HCT116 (cell line): Measurements from ENCODE around the gene BMERB1. TPM values are rescaled to one million over a fixed set of nuclear protein-coding genes. Genes with fewer than 3 reads are reported as not detected.

Experiments used
- ATAC-seq: fragments of 200-7000 bp; cut with Tn5 transposase; 2 replicates; pipeline ENCODE4 v1.9.1; 2020; ENCODE audit warnings: mild to moderate bottlenecking, moderate library complexity
- BruUV-seq: library from RNA; stranded (reverse); fragments of 400-500 nt; replicated peaks from 2 replicates; lab custom pipeline; 2021; lab: Mats Ljungman, UMichigan
- CTCF ChIA-PET: fragments of 300-600 bp; sonication (Branson Sonifier 250); formaldehyde crosslinking; loops from one replicate; lab custom pipeline; 2021; ENCODE audit warnings: antibody characterized with exemption; lab: Charles Lee
- POLR2A ChIA-PET: fragments of 300-600, 350-600 bp; sonication (Branson Sonifier 250); formaldehyde crosslinking; loops from one replicate; lab custom pipeline; 2021; ENCODE audit warnings: antibody characterized with exemption; lab: Charles Lee
- RAD21 ChIA-PET, 2 experiments: fragments of 300-600 bp; sonication (Branson Sonifier 250); formaldehyde crosslinking; loops; one replicate each; lab custom pipeline; 2023; ENCODE audit warnings: low total read pairs in 2 of 2; ENCODE audit not compliant: uncharacterized antibody in 2 of 2, unreplicated experiment in 2 of 2, low non-redundant PET in 1 of 2; lab: Charles Lee
- DNase-seq: peaks from one replicate; pipeline ENCODE4 v3.0.0-alpha.2; 2010; ENCODE audit warnings: low read depth, low spot score
- H2AFZ ChIP-seq: fragments of 200-600 bp; shearing (Covaris generic), sonication (generic); 2 replicates; pipeline ENCODE4 v1.6.1; 2017; ENCODE audit warnings: low read depth, mixed run types, mixed read lengths, antibody characterized with exemption, low read length; ENCODE audit not compliant: poor library complexity, severe bottlenecking
- H3K27ac ChIP-seq: 2 replicates; pipeline ENCODE4 v1.5.1; 2012; ENCODE audit warnings: low read depth, low read length
- H3K27me3 ChIP-seq: fragments of 200-600 bp; sonication (generic); 2 replicates; pipeline ENCODE4 v1.6.1; 2016; ENCODE audit warnings: mixed run types, low read length, mixed read lengths; ENCODE audit not compliant: insufficient read depth
- H3K36me3 ChIP-seq, 2 experiments: fragments of 200-500 bp in 1 of 2; fragments of 200-600 bp in 1 of 2; sonication (Bioruptor generic) in 1 of 2; sonication (generic) in 1 of 2; 2 replicates each; pipeline versions ENCODE4 v1.5.1 to v1.6.1; 2014 to 2016; ENCODE audit warnings: low read length in 2 of 2, inconsistent platforms in 1 of 2, mixed read lengths in 1 of 2, mixed run types in 1 of 2; ENCODE audit not compliant: insufficient read depth in 2 of 2, control insufficient read depth in 1 of 2
- H3K4me1 ChIP-seq, 2 experiments: fragments of 200-600 bp in 1 of 2; sonication (generic) in 1 of 2; 2 replicates each; pipeline versions ENCODE4 v1.5.1 to v1.6.1; 2012 to 2017; ENCODE audit warnings: low read length in 2 of 2, inconsistent platforms in 1 of 2, mild to moderate bottlenecking in 1 of 2, mixed read lengths in 1 of 2, mixed run types in 1 of 2, moderate library complexity in 1 of 2; ENCODE audit not compliant: insufficient read depth in 2 of 2, control insufficient read depth in 1 of 2
- H3K4me2 ChIP-seq: fragments of 200-600 bp; sonication (generic); 2 replicates; pipeline ENCODE4 v1.6.1; 2017; ENCODE audit warnings: mixed run types, low read length, mixed read lengths
- H3K4me3 ChIP-seq, 2 experiments: fragments of 200-600 bp in 1 of 2; sonication (generic) in 1 of 2; replicated peaks in 1 of 2; 2 replicates each; pipeline ENCODE4 v1.5.1; 2011 to 2016; ENCODE audit warnings: low read length in 2 of 2, control low read depth in 1 of 2, low read depth in 1 of 2, mild to moderate bottlenecking in 1 of 2, mixed read lengths in 1 of 2, mixed run types in 1 of 2
- H3K79me2 ChIP-seq: fragments of 200-600 bp; sonication (generic); 2 replicates; pipeline ENCODE4 v1.6.1; 2017; ENCODE audit warnings: mild to moderate bottlenecking, mixed run types, low read length, moderate library complexity, mixed read lengths; ENCODE audit not compliant: insufficient read depth
- H3K9ac ChIP-seq: fragments of 200-600 bp; sonication (generic); 2 replicates; pipeline ENCODE4 v1.6.1; 2016; ENCODE audit warnings: low read length, mixed read lengths
- H3K9me2 ChIP-seq: fragments of 200-600 bp; sonication (generic), shearing (Covaris generic); 2 replicates; pipeline ENCODE4 v1.6.1; 2017; ENCODE audit warnings: mixed run types, mild to moderate bottlenecking, moderate library complexity; ENCODE audit not compliant: insufficient read depth
- H3K9me3 ChIP-seq, 2 experiments: fragments of 200-500 bp in 1 of 2; fragments of 200-600 bp in 1 of 2; sonication (Bioruptor generic) in 1 of 2; sonication (generic) in 1 of 2; 2 replicates each; pipeline ENCODE4 v1.6.1; 2014 to 2017; ENCODE audit warnings: low read length in 2 of 2, mixed read lengths in 2 of 2, inconsistent platforms in 1 of 2, low read depth in 1 of 2, mild to moderate bottlenecking in 1 of 2, mixed run types in 1 of 2, moderate library complexity in 1 of 2; ENCODE audit not compliant: control insufficient read depth in 1 of 2, insufficient read depth in 1 of 2
- H4K20me1 ChIP-seq: fragments of 200-600 bp; sonication (generic), shearing (Covaris generic); 2 replicates; pipeline ENCODE4 v1.6.1; 2017; ENCODE audit warnings: mixed run types, mild to moderate bottlenecking, moderate library complexity; ENCODE audit not compliant: insufficient read depth
- CBX3 ChIP-seq: IDR thresholded peaks from 2 replicates; pipeline ENCODE4 v1.6.1; 2012; ENCODE audit warnings: low read depth
- CEBPB ChIP-seq: IDR thresholded peaks from 2 replicates; pipeline ENCODE4 v1.6.1; 2012; ENCODE audit warnings: low read depth
- EGR1 ChIP-seq: IDR thresholded peaks from 2 replicates; pipeline ENCODE4 v1.6.1; 2012; ENCODE audit warnings: low read depth
- ELF1 ChIP-seq: IDR thresholded peaks from 2 replicates; pipeline ENCODE4 v1.6.1; 2012; ENCODE audit warnings: low read depth, borderline replicate concordance
- EZH2 ChIP-seq: fragments of 200-600 bp; sonication (generic); IDR thresholded peaks from 2 replicates; pipeline ENCODE4 v1.6.1; 2017; ENCODE audit warnings: antibody characterized with exemption, mixed run types
- EZH2phosphoT487 ChIP-seq: fragments of 200-600 bp; IDR thresholded peaks from 2 replicates; pipeline ENCODE4 v1.6.1; 2018; ENCODE audit warnings: antibody characterized with exemption, borderline replicate concordance
- FOSL1 ChIP-seq: IDR thresholded peaks from 2 replicates; pipeline ENCODE4 v1.6.1; 2012; ENCODE audit warnings: low read depth
- JUND ChIP-seq: IDR thresholded peaks from 2 replicates; pipeline ENCODE4 v1.6.1; 2012
- MAX ChIP-seq: IDR thresholded peaks from 2 replicates; pipeline ENCODE4 v1.6.1; 2012
- POLR2AphosphoS5 ChIP-seq: IDR thresholded peaks from 2 replicates; pipeline ENCODE4 v1.6.1; 2011; ENCODE audit warnings: mild to moderate bottlenecking, low read depth, low read length, moderate library complexity
- RAD21 ChIP-seq: IDR thresholded peaks from 2 replicates; pipeline ENCODE4 v1.6.1; 2012; ENCODE audit warnings: low read depth, mild to moderate bottlenecking
- SIN3A ChIP-seq: IDR thresholded peaks from 2 replicates; pipeline ENCODE4 v1.6.1; 2012; ENCODE audit warnings: low read depth
- SRF ChIP-seq: IDR thresholded peaks from 2 replicates; pipeline ENCODE4 v1.6.1; 2012; ENCODE audit warnings: low read depth
- TCF7L2 ChIP-seq: IDR thresholded peaks from 2 replicates; pipeline ENCODE4 v1.7.0; 2011; ENCODE audit warnings: borderline replicate concordance, inconsistent platforms; ENCODE audit not compliant: insufficient read depth, insufficient read length; ENCODE audit errors: extremely low read depth
- ZFX ChIP-seq: fragments of 450-650 bp; IDR thresholded peaks from 2 replicates; pipeline ENCODE4 v1.6.1; 2017
- ZNF274 ChIP-seq: fragments of 200-500 bp; sonication (Bioruptor generic); IDR thresholded peaks from 2 replicates; pipeline ENCODE4 v1.6.1; 2014; ENCODE audit warnings: mild to moderate bottlenecking, low read depth, low read length, inconsistent platforms
- intact Hi-C: fragments of 100-400 bp; cut with micrococcal nuclease; formaldehyde crosslinking; loops from 2 replicates; pipeline ENCODE4 v1.10.0; 2022
- total RNA-seq: library from RNA; stranded (reverse); gene quantifications from one replicate; pipeline ENCODE4 v1.2.1, GENCODE V29; 2021; ENCODE audit not compliant: unreplicated experiment
- TF ChIP-seq, protein P1 (sequence below): IDR thresholded peaks from 2 replicates; pipeline ENCODE4 v1.6.1; 2011; ENCODE audit warnings: mild to moderate bottlenecking, low read length, moderate library complexity; ENCODE audit not compliant: insufficient replicate concordance; ENCODE audit errors: extremely low read depth
- TF ChIP-seq, protein P2 (sequence below), 3 experiments: fragments of 200-600 bp in 1 of 3; sonication (generic) in 1 of 3; IDR thresholded peaks in 2 of 3; conservative IDR thresholded peaks in 1 of 3; 2 replicates each; pipeline ENCODE4 v1.5.1; 2012 to 2017; ENCODE audit warnings: low read depth in 2 of 3, low read length in 2 of 3, antibody characterized with exemption in 1 of 3, borderline replicate concordance in 1 of 3, control low read depth in 1 of 3, mild to moderate bottlenecking in 1 of 3, mixed read lengths in 1 of 3, mixed run types in 1 of 3, moderate library complexity in 1 of 3; ENCODE audit not compliant: insufficient read depth in 1 of 3
- TF ChIP-seq, protein P3 (sequence below): IDR thresholded peaks from 2 replicates; pipeline ENCODE4 v1.6.1; 2012; ENCODE audit warnings: low read depth

Gene BMERB1
- total RNA-seq, 1 experiment from 2014 or later, result 43.6 TPM

- POLR2A ChIA-PET, result interaction anchor here (1.9 kb wide), 1 partner anchor 9 kb away, joined by 7 read pairs; no protein-coding TSS in a partner anchor
- BruUV-seq, result no TSS peak
- TF ChIP-seq, protein P1, sequence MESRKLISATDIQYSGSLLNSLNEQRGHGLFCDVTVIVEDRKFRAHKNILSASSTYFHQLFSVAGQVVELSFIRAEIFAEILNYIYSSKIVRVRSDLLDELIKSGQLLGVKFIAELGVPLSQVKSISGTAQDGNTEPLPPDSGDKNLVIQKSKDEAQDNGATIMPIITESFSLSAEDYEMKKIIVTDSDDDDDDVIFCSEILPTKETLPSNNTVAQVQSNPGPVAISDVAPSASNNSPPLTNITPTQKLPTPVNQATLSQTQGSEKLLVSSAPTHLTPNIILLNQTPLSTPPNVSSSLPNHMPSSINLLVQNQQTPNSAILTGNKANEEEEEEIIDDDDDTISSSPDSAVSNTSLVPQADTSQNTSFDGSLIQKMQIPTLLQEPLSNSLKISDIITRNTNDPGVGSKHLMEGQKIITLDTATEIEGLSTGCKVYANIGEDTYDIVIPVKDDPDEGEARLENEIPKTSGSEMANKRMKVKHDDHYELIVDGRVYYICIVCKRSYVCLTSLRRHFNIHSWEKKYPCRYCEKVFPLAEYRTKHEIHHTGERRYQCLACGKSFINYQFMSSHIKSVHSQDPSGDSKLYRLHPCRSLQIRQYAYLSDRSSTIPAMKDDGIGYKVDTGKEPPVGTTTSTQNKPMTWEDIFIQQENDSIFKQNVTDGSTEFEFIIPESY, result no peak
- no peak for TF ChIP-seq RAD21
- no peak for TF ChIP-seq ZNF274
- TF ChIP-seq ELF1, result no peak
- no peak for TF ChIP-seq JUND
- TF ChIP-seq CEBPB, result no peak
- TF ChIP-seq SRF, result no peak
- no peak for TF ChIP-seq SIN3A
- TF ChIP-seq ZFX, result no peak
- no peak for TF ChIP-seq EZH2phosphoT487
- TF ChIP-seq FOSL1, result no peak
- TF ChIP-seq, protein P2, sequence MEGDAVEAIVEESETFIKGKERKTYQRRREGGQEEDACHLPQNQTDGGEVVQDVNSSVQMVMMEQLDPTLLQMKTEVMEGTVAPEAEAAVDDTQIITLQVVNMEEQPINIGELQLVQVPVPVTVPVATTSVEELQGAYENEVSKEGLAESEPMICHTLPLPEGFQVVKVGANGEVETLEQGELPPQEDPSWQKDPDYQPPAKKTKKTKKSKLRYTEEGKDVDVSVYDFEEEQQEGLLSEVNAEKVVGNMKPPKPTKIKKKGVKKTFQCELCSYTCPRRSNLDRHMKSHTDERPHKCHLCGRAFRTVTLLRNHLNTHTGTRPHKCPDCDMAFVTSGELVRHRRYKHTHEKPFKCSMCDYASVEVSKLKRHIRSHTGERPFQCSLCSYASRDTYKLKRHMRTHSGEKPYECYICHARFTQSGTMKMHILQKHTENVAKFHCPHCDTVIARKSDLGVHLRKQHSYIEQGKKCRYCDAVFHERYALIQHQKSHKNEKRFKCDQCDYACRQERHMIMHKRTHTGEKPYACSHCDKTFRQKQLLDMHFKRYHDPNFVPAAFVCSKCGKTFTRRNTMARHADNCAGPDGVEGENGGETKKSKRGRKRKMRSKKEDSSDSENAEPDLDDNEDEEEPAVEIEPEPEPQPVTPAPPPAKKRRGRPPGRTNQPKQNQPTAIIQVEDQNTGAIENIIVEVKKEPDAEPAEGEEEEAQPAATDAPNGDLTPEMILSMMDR (IDR thresholded peaks at IDR 0.05 in 2 of 3, conservative IDR thresholded peaks at IDR 0.05 in 1 of 3; ENCODE audit: borderline replicate concordance in 1 of 3, insufficient read depth in 1 of 3, low read depth in 2 of 3, low read length in 2 of 3), result no peak
- TF ChIP-seq EZH2, result no peak
- TF ChIP-seq, protein P3, sequence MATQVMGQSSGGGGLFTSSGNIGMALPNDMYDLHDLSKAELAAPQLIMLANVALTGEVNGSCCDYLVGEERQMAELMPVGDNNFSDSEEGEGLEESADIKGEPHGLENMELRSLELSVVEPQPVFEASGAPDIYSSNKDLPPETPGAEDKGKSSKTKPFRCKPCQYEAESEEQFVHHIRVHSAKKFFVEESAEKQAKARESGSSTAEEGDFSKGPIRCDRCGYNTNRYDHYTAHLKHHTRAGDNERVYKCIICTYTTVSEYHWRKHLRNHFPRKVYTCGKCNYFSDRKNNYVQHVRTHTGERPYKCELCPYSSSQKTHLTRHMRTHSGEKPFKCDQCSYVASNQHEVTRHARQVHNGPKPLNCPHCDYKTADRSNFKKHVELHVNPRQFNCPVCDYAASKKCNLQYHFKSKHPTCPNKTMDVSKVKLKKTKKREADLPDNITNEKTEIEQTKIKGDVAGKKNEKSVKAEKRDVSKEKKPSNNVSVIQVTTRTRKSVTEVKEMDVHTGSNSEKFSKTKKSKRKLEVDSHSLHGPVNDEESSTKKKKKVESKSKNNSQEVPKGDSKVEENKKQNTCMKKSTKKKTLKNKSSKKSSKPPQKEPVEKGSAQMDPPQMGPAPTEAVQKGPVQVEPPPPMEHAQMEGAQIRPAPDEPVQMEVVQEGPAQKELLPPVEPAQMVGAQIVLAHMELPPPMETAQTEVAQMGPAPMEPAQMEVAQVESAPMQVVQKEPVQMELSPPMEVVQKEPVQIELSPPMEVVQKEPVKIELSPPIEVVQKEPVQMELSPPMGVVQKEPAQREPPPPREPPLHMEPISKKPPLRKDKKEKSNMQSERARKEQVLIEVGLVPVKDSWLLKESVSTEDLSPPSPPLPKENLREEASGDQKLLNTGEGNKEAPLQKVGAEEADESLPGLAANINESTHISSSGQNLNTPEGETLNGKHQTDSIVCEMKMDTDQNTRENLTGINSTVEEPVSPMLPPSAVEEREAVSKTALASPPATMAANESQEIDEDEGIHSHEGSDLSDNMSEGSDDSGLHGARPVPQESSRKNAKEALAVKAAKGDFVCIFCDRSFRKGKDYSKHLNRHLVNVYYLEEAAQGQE, result no peak
- TF ChIP-seq MAX, result no peak
- 0 out of 2 replicates have a peak, but pooled peaks have one; percentile 11 for TF ChIP-seq CBX3
- TF ChIP-seq EGR1, result no peak
- no peak for TF ChIP-seq TCF7L2
- 0 out of 2 replicates have a peak, but pooled peaks have one; percentile 21 for TF ChIP-seq POLR2AphosphoS5
These were observed 64.2 kb downstream of the BMERB1 start for GRCh38 chr16:15498427-15499175.

More at GRCh38 chr16:15498427-15499175, 64.2 kb downstream of the BMERB1 start:
- no peaks in the 10 kb centered on the region for H3K9me2 ChIP-seq
- no peaks in the 10 kb centered on the region for H3K27me3 ChIP-seq
- no peak overlapping the region for H2AFZ ChIP-seq
- DNase-seq (no peak), ATAC-seq (peak; percentile 9; the same call in 1 of the 2 replicates)
- no peaks in the 10 kb centered on the region for H3K36me3 ChIP-seq
- peaks cover 11% of the 10 kb centered on the region; the same call in 1 of the 2 replicates for H3K79me2 ChIP-seq
- peak overlapping the region; percentile 40 for H3K4me2 ChIP-seq
- ChIA-PET CTCF (no interaction called here), RAD21 (interaction anchor here in 1 of 2 experiments (0.7 kb wide), 1 partner anchor 9 kb away, joined by 4 read pairs; no protein-coding TSS in a partner anchor)
- H3K4me1 ChIP-seq, result peaks cover 41 to 87% of the 10 kb centered on the region in 2 experiments
- H4K20me1 ChIP-seq, result no peaks in the 10 kb centered on the region
- H3K9ac ChIP-seq, result peak overlapping the region; percentile 5
- no peaks in the 10 kb centered on the region for H3K9me3 ChIP-seq
- intact Hi-C loops, result no loop called here
- 0 out of 4 replicates have a peak overlapping the region, but pooled peaks of 1 of the 2 experiments have one; percentile 11 for H3K4me3 ChIP-seq
- H3K27ac ChIP-seq, result peak overlapping the region; percentile 20; the same call in 1 of the 2 replicates
